Right ventricle myocardium superior (tissue), 1 donor: ENCODE data around the gene CACNB2. TPM values are rescaled to one million over a fixed set of nuclear protein-coding genes. Genes with fewer than 3 reads are reported as not detected.

Source experiments
- ATAC-seq: fragments of 200-7000 bp; cut with Tn5 transposase; one replicate; pipeline ENCODE4 v1.9.1; 2020; ENCODE audit warnings: mild to moderate bottlenecking; ENCODE audit not compliant: poor library complexity
- DNase-seq: peaks from one replicate; pipeline ENCODE4 v3.0.0-alpha.2; 2020
- intact Hi-C: fragments of 100-400 bp; cut with DNase I; formaldehyde crosslinking; loops from one replicate; pipeline ENCODE4 v1.11.2; 2022
- total RNA-seq: library from RNA; stranded (reverse); fragmentation: NEBNext Ultra II Directional; extraction: Animal tissue kit (Norgen Biotek cat#: 25700); gene quantifications from one replicate; pipeline ENCODE4 v1.2.1, GENCODE V29; 2021
- donor health status: DM: no; HTN: yes; CAD: no; lungs with severe emphysema.

CACNB2 gene
- total RNA-seq, 1 donor from 2014 or later, result 45.7 TPM

GRCh38 chr10:18246967-18247366, 106.7 kb downstream of the CACNB2 start:
- DNase-seq (no peak), ATAC-seq (peak; percentile 29)
- intact Hi-C loops, result no loop called here

- intact Hi-C loops, result no loop called here
- ATAC-seq (no peak), DNase-seq (no peak)
Measured at GRCh38 chr10:18252086-18252485, 111.9 kb downstream of the CACNB2 start.

- intact Hi-C loops, result no loop called here
- DNase-seq (no peak), ATAC-seq (no peak)
Measured at GRCh38 chr10:18254086-18254485, 113.9 kb downstream of the CACNB2 start.

GRCh38 chr10:18254692-18255091, 114.5 kb downstream of the CACNB2 start:
- no peak for ATAC-seq
- no peak for DNase-seq
- intact Hi-C loops, result no loop called here

GRCh38 chr10:18260310-18260922, 120.2 kb downstream of the CACNB2 start:
- DNase-seq, result no peak
- peak; percentile 45 for ATAC-seq

GRCh38 chr10:18261063-18261610, 120.9 kb downstream of the CACNB2 start:
- ATAC-seq (peak; percentile 66), DNase-seq (no peak)
- intact Hi-C loops, result no loop called here

More at GRCh38 chr10:18260310-18260922, 120.2 kb downstream of the CACNB2 start:
- intact Hi-C loops, result no loop called here

GRCh38 chr10:18261768-18262231, 121.6 kb downstream of the CACNB2 start:
- no peak for ATAC-seq
- intact Hi-C loops, result no loop called here

GRCh38 chr10:18264466-18265050, 124.3 kb downstream of the CACNB2 start:
- DNase-seq, result no peak
- intact Hi-C loops, result no loop called here
- no peak for ATAC-seq

More at GRCh38 chr10:18261768-18262231, 121.6 kb downstream of the CACNB2 start:
- no peak for DNase-seq

- intact Hi-C loops, result no loop called here
- DNase-seq, result no peak
- ATAC-seq, result no peak
Measured at GRCh38 chr10:18268005-18268404, 127.8 kb downstream of the CACNB2 start.

GRCh38 chr10:18271491-18271890, 131.3 kb downstream of the CACNB2 start:
- no peak for ATAC-seq
- intact Hi-C loops, result no loop called here
- DNase-seq, result no peak

- intact Hi-C loops, result no loop called here
- DNase-seq (no peak), ATAC-seq (no peak)
Measured at GRCh38 chr10:18273039-18273438, 132.8 kb downstream of the CACNB2 start.

GRCh38 chr10:18278181-18278580, 138.0 kb downstream of the CACNB2 start:
- DNase-seq (no peak), ATAC-seq (no peak)
- intact Hi-C loops, result no loop called here

GRCh38 chr10:18279173-18279572, 138.9 kb downstream of the CACNB2 start:
- intact Hi-C loops, result no loop called here
- no peak for DNase-seq
- ATAC-seq, result no peak

- no peak for ATAC-seq
- intact Hi-C loops, result no loop called here
- DNase-seq, result no peak
Measured at GRCh38 chr10:18282094-18282493, 141.9 kb downstream of the CACNB2 start.

- ATAC-seq, result peak; percentile 8
- intact Hi-C loops, result no loop called here
- DNase-seq, result no peak
Measured at GRCh38 chr10:18290651-18291313, 150.6 kb downstream of the CACNB2 start.

GRCh38 chr10:18293536-18294510, 153.6 kb downstream of the CACNB2 start:
- intact Hi-C loops, result no loop called here
- ATAC-seq (peak; percentile 28), DNase-seq (no peak)

- intact Hi-C loops, result no loop called here
- no peak for ATAC-seq
- no peak for DNase-seq
Measured at GRCh38 chr10:18294633-18295032, 154.4 kb downstream of the CACNB2 start.

GRCh38 chr10:18297659-18298058, 157.4 kb downstream of the CACNB2 start:
- no peak for ATAC-seq
- intact Hi-C loops, result no loop called here
- DNase-seq, result no peak

- DNase-seq, result no peak
- intact Hi-C loops, result no loop called here
- no peak for ATAC-seq
Measured at GRCh38 chr10:18298256-18298655, 158.0 kb downstream of the CACNB2 start.
